Stimulated activated CD4-positive, alpha-beta T cell treated with anti-CD3 and anti-CD28 coated beads, Interleukin-4, amount 100 ng/mL, for 1 hour (primary cell): ENCODE results near the gene OAF.
"Not testable (repeated sequence)": the region's sequence is repeated elsewhere in the genome, so short reads cannot be mapped to it uniquely, and the experiment has no call there.

Experiments used
- DNase-seq: peaks from one replicate; pipeline ENCODE4 v3.0.0-alpha.2; 2020

Gene OAF

GRCh38 chr11:120244476-120245365 lies 33.9 kb downstream of the OAF start:
- no peak for DNase-seq

GRCh38 chr11:120245434-120245833 lies 34.6 kb downstream of the OAF start:
- DNase-seq: no peak

- no peak for DNase-seq
These were observed 37.9 kb downstream of the OAF start for GRCh38 chr11:120248551-120249278.

- DNase-seq: no peak
These were observed 38.7 kb downstream of the OAF start for GRCh38 chr11:120249279-120250262.

- not testable (repeated sequence) for DNase-seq
These were observed 42.5 kb downstream of the OAF start for GRCh38 chr11:120253377-120253776.

GRCh38 chr11:120254788-120255518 lies 44.1 kb downstream of the OAF start:
- DNase-seq: no peak

GRCh38 chr11:120255519-120255866 lies 44.7 kb downstream of the OAF start:
- DNase-seq: no peak

GRCh38 chr11:120256178-120256577 lies 45.3 kb downstream of the OAF start:
- no peak for DNase-seq

GRCh38 chr11:120256779-120257178 lies 45.9 kb downstream of the OAF start:
- no peak for DNase-seq

- no peak for DNase-seq
These were observed 46.5 kb downstream of the OAF start for GRCh38 chr11:120257346-120257745.

GRCh38 chr11:120258661-120259060 lies 47.8 kb downstream of the OAF start:
- DNase-seq: no peak

GRCh38 chr11:120259241-120259640 lies 48.4 kb downstream of the OAF start:
- DNase-seq: no peak

GRCh38 chr11:120259988-120260565 lies 49.2 kb downstream of the OAF start:
- DNase-seq: no peak

- no peak for DNase-seq
These were observed 49.8 kb downstream of the OAF start for GRCh38 chr11:120260616-120261015.

- no peak for DNase-seq
These were observed 50.5 kb downstream of the OAF start for GRCh38 chr11:120261321-120261720.

GRCh38 chr11:120261931-120262330 lies 51.1 kb downstream of the OAF start:
- no peak for DNase-seq

- DNase-seq: no peak
These were observed 56.5 kb downstream of the OAF start for GRCh38 chr11:120267319-120267718.

GRCh38 chr11:120268686-120269085 lies 57.9 kb downstream of the OAF start:
- DNase-seq: no peak

- no peak for DNase-seq
These were observed 59.6 kb downstream of the OAF start for GRCh38 chr11:120270386-120270785.

GRCh38 chr11:120271672-120272071 lies 60.8 kb downstream of the OAF start:
- DNase-seq: no peak

- DNase-seq: no peak
These were observed 61.5 kb downstream of the OAF start for GRCh38 chr11:120272303-120272702.

- DNase-seq: no peak
These were observed 62.6 kb downstream of the OAF start for GRCh38 chr11:120273432-120273831.
